Endodermal cell (in vitro differentiated cells): ENCODE results near the gene KCTD8. TPM values are rescaled to one million over a fixed set of nuclear protein-coding genes. Genes with fewer than 3 reads are reported as not detected.

ENCODE experiments used
- DNase-seq: peaks from one replicate; pipeline ENCODE4 v3.0.0-alpha.2; 2017
- H3K27ac ChIP-seq: 2 replicates; pipeline ENCODE4 v1.5.1; 2013; ENCODE audit warnings: mild to moderate bottlenecking, low read depth, low read length, moderate library complexity
- H3K27me3 ChIP-seq: 2 replicates; pipeline ENCODE4 v1.6.1; 2013; ENCODE audit warnings: mild to moderate bottlenecking, low read length, moderate library complexity; ENCODE audit not compliant: insufficient read depth, control insufficient read depth, poor library complexity, severe bottlenecking
- H3K36me3 ChIP-seq: 2 replicates; pipeline ENCODE4 v1.7.0; 2013; ENCODE audit warnings: mild to moderate bottlenecking, low read length, moderate library complexity; ENCODE audit not compliant: control insufficient read depth, insufficient read depth
- H3K4me1 ChIP-seq: one replicate; pipeline ENCODE4 v1.7.0; 2013; ENCODE audit warnings: low read length; ENCODE audit not compliant: control insufficient read depth, insufficient read depth
- H3K4me3 ChIP-seq: 2 replicates; pipeline ENCODE4 v1.5.1; 2013; ENCODE audit warnings: mild to moderate bottlenecking, low read length, moderate library complexity
- H3K9ac ChIP-seq: 2 replicates; pipeline ENCODE4 v1.6.1; 2013; ENCODE audit warnings: mild to moderate bottlenecking, low read length, moderate library complexity; ENCODE audit not compliant: poor library complexity, severe bottlenecking; ENCODE audit errors: extremely low read depth
- H3K9me3 ChIP-seq: 2 replicates; pipeline ENCODE4 v1.6.1; 2013; ENCODE audit warnings: mild to moderate bottlenecking, low read length, moderate library complexity; ENCODE audit not compliant: control insufficient read depth
- H3K27ac Mint-ChIP-seq: 2 replicates; pipeline ENCODE4 v1.8.0; 2020; ENCODE audit warnings: mixed read lengths
- H3K27me3 Mint-ChIP-seq: 2 replicates; pipeline ENCODE4 v1.8.0; 2021; ENCODE audit warnings: mild to moderate bottlenecking, mixed read lengths; ENCODE audit not compliant: insufficient read depth
- H3K36me3 Mint-ChIP-seq: 2 replicates; pipeline ENCODE4 v1.8.0; 2020; ENCODE audit warnings: low read depth, mixed read lengths
- H3K4me1 Mint-ChIP-seq: 2 replicates; pipeline ENCODE4 v1.8.0; 2020; ENCODE audit warnings: mixed read lengths
- H3K4me3 Mint-ChIP-seq: 2 replicates; pipeline ENCODE4 v1.8.0; 2020; ENCODE audit warnings: mild to moderate bottlenecking, moderate library complexity, mixed read lengths
- H3K9me3 Mint-ChIP-seq: 2 replicates; pipeline ENCODE4 v1.8.0; 2020; ENCODE audit warnings: mild to moderate bottlenecking, mixed read lengths
- WGBS, 2 experiments: methylation state at CpG; one replicate each; pipeline versions ENCODE4 v1.1.5 to v1.1.7; 2013; ENCODE audit warnings: missing lambda C conversion rate in 2 of 2, mixed read lengths in 1 of 2; ENCODE audit not compliant: insufficient coverage in 1 of 2, insufficient read length in 1 of 2; 5-methylcytosine and 5-hydroxymethylcytosine counted together
- total RNA-seq, 2 donors: library from RNA; stranded (reverse); fragmentation: NEBNext Ultra II Directional in 1 of 2; extraction: Animal tissue kit (Norgen Biotek cat#: 25700) in 1 of 2; gene quantifications; 2 replicates in 1 of 2; 3 replicates in 1 of 2; pipeline ENCODE4 v1.2.1, GENCODE V29; 2021
- TF ChIP-seq, protein P1 (sequence below): fragments of 200-600 bp; sonication (generic); conservative IDR thresholded peaks from 2 replicates; pipeline ENCODE4 v1.5.0; 2021; ENCODE audit warnings: antibody characterized with exemption, mild to moderate bottlenecking

KCTD8 gene
- total RNA-seq, 2 donors from 2014 or later: 0.88 to 1.2 TPM

DNA sequence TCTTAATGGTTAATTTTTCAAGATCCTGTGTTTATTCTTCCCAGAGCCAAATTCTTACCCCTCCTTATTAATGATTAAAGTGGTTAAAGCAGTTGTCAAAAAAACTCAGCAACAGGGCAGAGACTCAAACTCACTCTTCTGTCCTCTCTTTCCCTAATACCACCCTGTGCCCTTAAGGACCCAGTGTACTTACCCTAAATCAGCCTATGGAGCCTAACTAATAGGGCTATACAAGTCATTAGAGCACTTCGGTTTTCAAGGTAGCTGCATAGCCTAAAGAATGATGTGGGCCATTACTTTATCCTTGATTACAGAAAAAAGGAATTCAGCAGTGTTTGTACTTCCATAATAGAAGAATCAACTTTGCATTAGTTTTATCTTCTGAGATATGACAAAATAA, 216.3 kb downstream of the KCTD8 start:
- Histone ChIP-seq H3K36me3 (no peaks in the 10 kb centered on the region), H3K9me3 (no peaks in the 10 kb centered on the region), H3K27me3 (no peaks in the 10 kb centered on the region), H3K9ac (no peak overlapping the region), H3K27ac (no peak overlapping the region), H3K4me1 (peaks cover 2% of the 10 kb centered on the region), H3K4me3 (no peak overlapping the region)
- Mint-ChIP-seq H3K27ac (no peak overlapping the region), H3K36me3 (no peaks in the 10 kb centered on the region), H3K4me3 (no peak overlapping the region), H3K9me3 (no peaks in the 10 kb centered on the region), H3K4me1 (peaks cover 2% of the 10 kb centered on the region), H3K27me3 (peaks cover 2% of the 10 kb centered on the region)
- 89% methylated on average over 1 of the region's 1 CpG; no CpG with 5 or more reads in 1 of the 2 experiments for WGBS, 2 experiments
- no peak for DNase-seq
- TF ChIP-seq, protein P1, sequence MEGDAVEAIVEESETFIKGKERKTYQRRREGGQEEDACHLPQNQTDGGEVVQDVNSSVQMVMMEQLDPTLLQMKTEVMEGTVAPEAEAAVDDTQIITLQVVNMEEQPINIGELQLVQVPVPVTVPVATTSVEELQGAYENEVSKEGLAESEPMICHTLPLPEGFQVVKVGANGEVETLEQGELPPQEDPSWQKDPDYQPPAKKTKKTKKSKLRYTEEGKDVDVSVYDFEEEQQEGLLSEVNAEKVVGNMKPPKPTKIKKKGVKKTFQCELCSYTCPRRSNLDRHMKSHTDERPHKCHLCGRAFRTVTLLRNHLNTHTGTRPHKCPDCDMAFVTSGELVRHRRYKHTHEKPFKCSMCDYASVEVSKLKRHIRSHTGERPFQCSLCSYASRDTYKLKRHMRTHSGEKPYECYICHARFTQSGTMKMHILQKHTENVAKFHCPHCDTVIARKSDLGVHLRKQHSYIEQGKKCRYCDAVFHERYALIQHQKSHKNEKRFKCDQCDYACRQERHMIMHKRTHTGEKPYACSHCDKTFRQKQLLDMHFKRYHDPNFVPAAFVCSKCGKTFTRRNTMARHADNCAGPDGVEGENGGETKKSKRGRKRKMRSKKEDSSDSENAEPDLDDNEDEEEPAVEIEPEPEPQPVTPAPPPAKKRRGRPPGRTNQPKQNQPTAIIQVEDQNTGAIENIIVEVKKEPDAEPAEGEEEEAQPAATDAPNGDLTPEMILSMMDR: no peak

DNA sequence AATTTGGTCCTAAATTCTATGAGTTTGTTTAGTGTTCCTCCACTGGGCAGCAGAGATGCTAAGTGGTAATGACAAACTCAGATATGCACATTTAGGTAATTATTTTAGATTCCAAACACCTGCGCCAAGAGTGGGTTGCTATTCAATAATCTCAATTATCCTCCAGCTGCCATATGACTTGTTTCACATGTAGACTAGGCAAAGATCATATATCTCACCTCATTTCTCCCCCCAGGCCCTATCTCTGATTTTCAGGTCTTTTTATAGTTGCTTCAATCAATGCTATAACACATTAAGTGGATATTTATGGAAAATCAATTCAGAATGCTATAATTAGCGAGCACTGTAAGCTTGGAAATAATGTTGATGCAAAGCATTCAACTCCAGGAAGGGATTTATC, 217.6 kb downstream of the KCTD8 start:
- no peak overlapping the region for H3K27ac Mint-ChIP-seq
- Histone ChIP-seq H3K4me3 (no peak overlapping the region), H3K27ac (no peak overlapping the region), H3K27me3 (no peaks in the 10 kb centered on the region), H3K9ac (no peak overlapping the region), H3K9me3 (no peaks in the 10 kb centered on the region), H3K4me1 (peaks cover 2% of the 10 kb centered on the region), H3K36me3 (no peaks in the 10 kb centered on the region)
- H3K4me3 Mint-ChIP-seq: no peak overlapping the region
- H3K4me1 Mint-ChIP-seq: peaks cover 2% of the 10 kb centered on the region
- peaks cover 2% of the 10 kb centered on the region for H3K27me3 Mint-ChIP-seq
- TF ChIP-seq, protein P1: no peak
- DNase-seq: no peak
- WGBS, 2 experiments: 92 to 100% methylated on average over 1 to 2 of the region's 2 CpGs
- no peaks in the 10 kb centered on the region for H3K36me3 Mint-ChIP-seq
- H3K9me3 Mint-ChIP-seq: peaks cover 5% of the 10 kb centered on the region

DNA sequence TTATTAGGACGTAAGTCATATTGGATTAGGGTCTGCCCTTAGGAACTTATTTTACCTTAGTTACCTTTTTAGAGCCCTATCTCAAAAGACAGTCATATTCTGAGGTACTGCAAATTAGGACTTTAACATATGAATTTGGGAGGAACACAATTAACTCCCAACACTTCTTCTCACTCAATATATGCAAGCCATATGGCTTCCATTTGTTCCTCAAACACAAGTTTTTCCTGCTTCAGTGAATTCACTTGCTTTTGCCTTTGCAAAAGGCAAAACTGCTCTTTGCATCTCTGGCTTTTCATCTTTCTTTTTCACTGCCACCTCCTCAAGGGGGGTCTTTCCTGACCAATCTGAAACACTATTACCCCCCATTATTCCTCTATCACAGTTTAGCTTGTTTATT, 220.3 kb downstream of the KCTD8 start:
- peaks cover 2% of the 10 kb centered on the region for H3K4me1 ChIP-seq
- Mint-ChIP-seq H3K9me3 (peaks cover 6% of the 10 kb centered on the region), H3K4me1 (peaks cover 2% of the 10 kb centered on the region), H3K27ac (no peak overlapping the region), H3K36me3 (no peaks in the 10 kb centered on the region), H3K27me3 (peaks cover 2% of the 10 kb centered on the region), H3K4me3 (no peak overlapping the region)
- H3K27ac ChIP-seq: no peak overlapping the region
- H3K9me3 ChIP-seq: no peaks in the 10 kb centered on the region
- no peaks in the 10 kb centered on the region for H3K36me3 ChIP-seq
- H3K4me3 ChIP-seq: no peak overlapping the region
- H3K27me3 ChIP-seq: no peaks in the 10 kb centered on the region
- WGBS, 2 experiments: 95% methylated on average over 1 of the region's 1 CpG; no CpG with 5 or more reads in 1 of the 2 experiments
- no peak for DNase-seq
- H3K9ac ChIP-seq: no peak overlapping the region
- TF ChIP-seq, protein P1: no peak
